Endothelial cell (in vitro differentiated cells): ENCODE measurements around the gene TMTC1. TPM values are rescaled to one million over a fixed set of nuclear protein-coding genes. Genes with fewer than 3 reads are reported as not detected.

Source experiments
- DNase-seq: peaks from one replicate; pipeline ENCODE4 v3.0.0; 2021; ENCODE audit warnings: low spot score
- H3K27ac Mint-ChIP-seq: one replicate; pipeline ENCODE4 v1.8.0; 2021; ENCODE audit warnings: mixed read lengths, inconsistent platforms; ENCODE audit not compliant: unreplicated experiment
- H3K27me3 Mint-ChIP-seq: one replicate; pipeline ENCODE4 v1.8.0; 2021; ENCODE audit warnings: mild to moderate bottlenecking, moderate library complexity, mixed read lengths, inconsistent platforms; ENCODE audit not compliant: unreplicated experiment
- H3K36me3 Mint-ChIP-seq: one replicate; pipeline ENCODE4 v1.8.0; 2021; ENCODE audit warnings: mild to moderate bottlenecking, low read depth, mixed read lengths, inconsistent platforms; ENCODE audit not compliant: unreplicated experiment
- H3K4me1 Mint-ChIP-seq: one replicate; pipeline ENCODE4 v1.8.0; 2021; ENCODE audit warnings: mild to moderate bottlenecking, mixed read lengths, inconsistent platforms; ENCODE audit not compliant: unreplicated experiment
- H3K4me3 Mint-ChIP-seq: one replicate; pipeline ENCODE4 v1.8.0; 2021; ENCODE audit warnings: mild to moderate bottlenecking, mixed read lengths, inconsistent platforms; ENCODE audit not compliant: unreplicated experiment
- H3K9me3 Mint-ChIP-seq: one replicate; pipeline ENCODE4 v1.8.0; 2021; ENCODE audit warnings: mixed read lengths, inconsistent platforms; ENCODE audit not compliant: unreplicated experiment
- total RNA-seq: library from RNA; stranded (reverse); fragmentation: NEBNext Ultra II Directional; extraction: Animal tissue kit (Norgen Biotek cat#: 25700); gene quantifications from one replicate; pipeline ENCODE4 v1.2.1, GENCODE V29; 2021; ENCODE audit not compliant: unreplicated experiment
- TF ChIP-seq, protein P1 (sequence below): fragments of 200-600 bp; sonication (generic); IDR thresholded peaks from one replicate; pipeline ENCODE4 v1.5.0; 2021; ENCODE audit warnings: antibody characterized with exemption; ENCODE audit not compliant: unreplicated experiment

Gene TMTC1
- total RNA-seq, 1 donor from 2014 or later: 0.95 TPM

DNA sequence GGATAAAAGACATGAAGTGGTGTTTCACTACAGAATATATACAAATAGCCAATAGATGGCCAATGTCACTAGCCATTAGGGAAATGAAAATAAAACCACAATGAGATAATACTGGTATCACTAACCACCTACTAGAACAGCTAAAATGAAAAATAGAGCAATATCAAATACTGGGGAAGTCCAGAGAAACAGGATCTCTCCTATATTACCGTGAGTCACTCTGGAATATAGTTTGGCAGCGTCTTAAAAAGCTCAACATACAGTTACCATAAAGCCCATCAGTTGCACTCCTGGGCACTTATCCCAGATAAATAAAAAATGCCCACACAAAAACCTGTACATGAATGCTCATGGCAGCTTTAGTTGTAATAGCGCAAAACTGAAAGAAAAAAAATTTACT, 101.7 kb downstream of the TMTC1 start:
- no peak overlapping the region for H3K4me3 Mint-ChIP-seq
- H3K4me1 Mint-ChIP-seq: no peaks in the 10 kb centered on the region
- H3K9me3 Mint-ChIP-seq: no peaks in the 10 kb centered on the region
- TF ChIP-seq, protein P1, sequence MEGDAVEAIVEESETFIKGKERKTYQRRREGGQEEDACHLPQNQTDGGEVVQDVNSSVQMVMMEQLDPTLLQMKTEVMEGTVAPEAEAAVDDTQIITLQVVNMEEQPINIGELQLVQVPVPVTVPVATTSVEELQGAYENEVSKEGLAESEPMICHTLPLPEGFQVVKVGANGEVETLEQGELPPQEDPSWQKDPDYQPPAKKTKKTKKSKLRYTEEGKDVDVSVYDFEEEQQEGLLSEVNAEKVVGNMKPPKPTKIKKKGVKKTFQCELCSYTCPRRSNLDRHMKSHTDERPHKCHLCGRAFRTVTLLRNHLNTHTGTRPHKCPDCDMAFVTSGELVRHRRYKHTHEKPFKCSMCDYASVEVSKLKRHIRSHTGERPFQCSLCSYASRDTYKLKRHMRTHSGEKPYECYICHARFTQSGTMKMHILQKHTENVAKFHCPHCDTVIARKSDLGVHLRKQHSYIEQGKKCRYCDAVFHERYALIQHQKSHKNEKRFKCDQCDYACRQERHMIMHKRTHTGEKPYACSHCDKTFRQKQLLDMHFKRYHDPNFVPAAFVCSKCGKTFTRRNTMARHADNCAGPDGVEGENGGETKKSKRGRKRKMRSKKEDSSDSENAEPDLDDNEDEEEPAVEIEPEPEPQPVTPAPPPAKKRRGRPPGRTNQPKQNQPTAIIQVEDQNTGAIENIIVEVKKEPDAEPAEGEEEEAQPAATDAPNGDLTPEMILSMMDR: no peak
- no peak for DNase-seq
- no peaks in the 10 kb centered on the region for H3K27me3 Mint-ChIP-seq
- H3K36me3 Mint-ChIP-seq: no peaks in the 10 kb centered on the region
- no peak overlapping the region for H3K27ac Mint-ChIP-seq

DNA sequence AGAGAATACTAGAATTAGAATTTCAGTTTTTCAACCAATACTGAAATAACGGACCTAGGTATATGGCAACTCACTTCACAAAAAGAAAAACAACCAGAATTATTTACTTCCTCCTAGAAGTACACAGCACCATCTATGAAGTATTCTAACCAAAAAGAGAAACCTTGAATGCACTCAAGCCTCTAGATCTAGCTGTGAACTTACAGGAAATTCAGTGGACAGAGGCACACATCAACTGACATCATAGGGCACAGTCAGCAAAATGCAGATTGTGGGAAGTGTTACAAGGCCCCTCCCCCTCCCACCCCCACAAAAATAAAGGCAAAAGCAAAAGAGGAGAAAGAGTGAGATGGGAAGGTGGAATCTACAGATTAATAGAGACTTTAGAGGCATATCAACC, 102.4 kb downstream of the TMTC1 start:
- TF ChIP-seq, protein P1: no peak
- Mint-ChIP-seq H3K4me1 (no peaks in the 10 kb centered on the region), H3K27me3 (no peaks in the 10 kb centered on the region), H3K36me3 (no peaks in the 10 kb centered on the region), H3K9me3 (no peaks in the 10 kb centered on the region), H3K27ac (no peak overlapping the region), H3K4me3 (no peak overlapping the region)
- DNase-seq: no peak

- no peak overlapping the region for H3K27ac Mint-ChIP-seq
- DNase-seq: no peak
- no peaks in the 10 kb centered on the region for H3K9me3 Mint-ChIP-seq
- H3K27me3 Mint-ChIP-seq: no peaks in the 10 kb centered on the region
- no peaks in the 10 kb centered on the region for H3K36me3 Mint-ChIP-seq
- TF ChIP-seq, protein P1: no peak
- H3K4me3 Mint-ChIP-seq: no peak overlapping the region
- no peaks in the 10 kb centered on the region for H3K4me1 Mint-ChIP-seq
Measured at GRCh38 chr12:29676676-29677075, 107.1 kb downstream of the TMTC1 start.

- TF ChIP-seq, protein P1: no peak
- no peak overlapping the region for H3K27ac Mint-ChIP-seq
- no peak for DNase-seq
Measured at GRCh38 chr12:29674463-29674862, 109.3 kb downstream of the TMTC1 start.

GRCh38 chr12:29673346-29673745, 110.4 kb downstream of the TMTC1 start:
- TF ChIP-seq, protein P1: no peak
- no peak for DNase-seq
- H3K4me3 Mint-ChIP-seq: no peak overlapping the region
- no peaks in the 10 kb centered on the region for H3K9me3 Mint-ChIP-seq
- H3K27ac Mint-ChIP-seq: no peak overlapping the region
- no peaks in the 10 kb centered on the region for H3K27me3 Mint-ChIP-seq
- H3K4me1 Mint-ChIP-seq: no peaks in the 10 kb centered on the region
- no peaks in the 10 kb centered on the region for H3K36me3 Mint-ChIP-seq

More at GRCh38 chr12:29674463-29674862, 109.3 kb downstream of the TMTC1 start:
- no peaks in the 10 kb centered on the region for H3K36me3 Mint-ChIP-seq
- no peaks in the 10 kb centered on the region for H3K4me1 Mint-ChIP-seq
- no peaks in the 10 kb centered on the region for H3K9me3 Mint-ChIP-seq
- H3K27me3 Mint-ChIP-seq: no peaks in the 10 kb centered on the region
- no peak overlapping the region for H3K4me3 Mint-ChIP-seq
